ENCODE results near the gene NEGR1.

NEGR1 gene

GRCh38 chr1:71400050-71400449 lies 882.3 kb downstream of the NEGR1 start:
- DNase-seq: no peak
- CTCF ChIA-PET: interaction anchor here (1.0 kb wide), 1 partner anchor 9 kb away, joined by 3 read pairs; no protein-coding TSS in a partner anchor
- no peaks in the 10 kb centered on the region for H3K27me3 Mint-ChIP-seq
- peaks cover 10% of the 10 kb centered on the region for H3K9me3 Mint-ChIP-seq
- H3K4me3 Mint-ChIP-seq: no peak overlapping the region
- H3K36me3 Mint-ChIP-seq: no peaks in the 10 kb centered on the region
- no peak overlapping the region for H3K27ac Mint-ChIP-seq
- no peaks in the 10 kb centered on the region for H3K4me1 Mint-ChIP-seq

- peaks cover 11% of the 10 kb centered on the region for H3K9me3 Mint-ChIP-seq
Measured at GRCh38 chr1:71399594-71399993, 882.7 kb downstream of the NEGR1 start.

GRCh38 chr1:71393301-71393700 lies 889.0 kb downstream of the NEGR1 start:
- DNase-seq: no peak
- H3K9me3 Mint-ChIP-seq: peaks cover 19% of the 10 kb centered on the region
- H3K4me3 Mint-ChIP-seq: no peak overlapping the region
- no peak overlapping the region for H3K27ac Mint-ChIP-seq
- no peaks in the 10 kb centered on the region for H3K36me3 Mint-ChIP-seq
- H3K27me3 Mint-ChIP-seq: no peaks in the 10 kb centered on the region
- CTCF ChIA-PET: no interaction called here
- H3K4me1 Mint-ChIP-seq: no peaks in the 10 kb centered on the region

More at GRCh38 chr1:71399594-71399993, 882.7 kb downstream of the NEGR1 start:
- H3K4me3 Mint-ChIP-seq: no peak overlapping the region
- no peak overlapping the region for H3K27ac Mint-ChIP-seq
- no peak for DNase-seq
- no peaks in the 10 kb centered on the region for H3K36me3 Mint-ChIP-seq
- H3K4me1 Mint-ChIP-seq: no peaks in the 10 kb centered on the region
- H3K27me3 Mint-ChIP-seq: no peaks in the 10 kb centered on the region
- CTCF ChIA-PET: interaction anchor here (1.0 kb wide), 1 partner anchor 10 kb away, joined by 3 read pairs; no protein-coding TSS in a partner anchor

- no peak for DNase-seq
- no peaks in the 10 kb centered on the region for H3K4me1 Mint-ChIP-seq
- no peaks in the 10 kb centered on the region for H3K27me3 Mint-ChIP-seq
- H3K4me3 Mint-ChIP-seq: no peak overlapping the region
- no peak overlapping the region for H3K27ac Mint-ChIP-seq
- H3K36me3 Mint-ChIP-seq: no peaks in the 10 kb centered on the region
- peaks cover 13% of the 10 kb centered on the region for H3K9me3 Mint-ChIP-seq
- CTCF ChIA-PET: no interaction called here
Measured at GRCh38 chr1:71390518-71390917, 891.8 kb downstream of the NEGR1 start.

GRCh38 chr1:71377886-71378285 lies 904.5 kb downstream of the NEGR1 start:
- H3K4me1 Mint-ChIP-seq: no peaks in the 10 kb centered on the region
- no peak for DNase-seq
- no peak overlapping the region for H3K4me3 Mint-ChIP-seq
- CTCF ChIA-PET: interaction anchor here (0.6 kb wide), 1 partner anchor 732 kb away, joined by 3 read pairs; no protein-coding TSS in a partner anchor
- no peaks in the 10 kb centered on the region for H3K36me3 Mint-ChIP-seq
- H3K27me3 Mint-ChIP-seq: no peaks in the 10 kb centered on the region
- H3K9me3 Mint-ChIP-seq: peaks cover 12% of the 10 kb centered on the region
- no peak overlapping the region for H3K27ac Mint-ChIP-seq

GRCh38 chr1:71372496-71372895 lies 909.8 kb downstream of the NEGR1 start:
- CTCF ChIA-PET: no interaction called here

GRCh38 chr1:71371581-71371980 lies 910.8 kb downstream of the NEGR1 start:
- Mint-ChIP-seq H3K4me1 (no peaks in the 10 kb centered on the region), H3K36me3 (no peaks in the 10 kb centered on the region)
- CTCF ChIA-PET: no interaction called here

More at GRCh38 chr1:71372496-71372895, 909.8 kb downstream of the NEGR1 start:
- Mint-ChIP-seq H3K27me3 (no peaks in the 10 kb centered on the region), H3K36me3 (no peaks in the 10 kb centered on the region), H3K27ac (no peak overlapping the region), H3K4me1 (no peaks in the 10 kb centered on the region), H3K9me3 (peaks cover 6% of the 10 kb centered on the region), H3K4me3 (no peak overlapping the region)
- no peak for DNase-seq

GRCh38 chr1:71364236-71364635 lies 918.1 kb downstream of the NEGR1 start:
- CTCF ChIA-PET: no interaction called here
- no peak overlapping the region for H3K27ac Mint-ChIP-seq
- H3K4me1 Mint-ChIP-seq: no peaks in the 10 kb centered on the region
- no peak overlapping the region for H3K4me3 Mint-ChIP-seq
- no peaks in the 10 kb centered on the region for H3K36me3 Mint-ChIP-seq
- peaks cover 13% of the 10 kb centered on the region for H3K9me3 Mint-ChIP-seq
- DNase-seq: no peak
- no peaks in the 10 kb centered on the region for H3K27me3 Mint-ChIP-seq

More at GRCh38 chr1:71371581-71371980, 910.8 kb downstream of the NEGR1 start:
- H3K9me3 Mint-ChIP-seq: peaks cover 3% of the 10 kb centered on the region
- H3K27ac Mint-ChIP-seq: no peak overlapping the region
- no peak overlapping the region for H3K4me3 Mint-ChIP-seq
- H3K27me3 Mint-ChIP-seq: no peaks in the 10 kb centered on the region
- DNase-seq: no peak

- H3K4me1 Mint-ChIP-seq: no peaks in the 10 kb centered on the region
- H3K9me3 Mint-ChIP-seq: peaks cover 17% of the 10 kb centered on the region
- H3K4me3 Mint-ChIP-seq: no peak overlapping the region
- CTCF ChIA-PET: no interaction called here
- no peak for DNase-seq
- no peaks in the 10 kb centered on the region for H3K27me3 Mint-ChIP-seq
- no peak overlapping the region for H3K27ac Mint-ChIP-seq
- no peaks in the 10 kb centered on the region for H3K36me3 Mint-ChIP-seq
Measured at GRCh38 chr1:71362691-71363090, 919.6 kb downstream of the NEGR1 start.

GRCh38 chr1:71362076-71362475 lies 920.3 kb downstream of the NEGR1 start:
- no peak overlapping the region for H3K27ac Mint-ChIP-seq
- CTCF ChIA-PET: no interaction called here
- DNase-seq: no peak
- no peak overlapping the region for H3K4me3 Mint-ChIP-seq
- no peaks in the 10 kb centered on the region for H3K4me1 Mint-ChIP-seq
- no peaks in the 10 kb centered on the region for H3K36me3 Mint-ChIP-seq
- H3K9me3 Mint-ChIP-seq: peaks cover 13% of the 10 kb centered on the region
- H3K27me3 Mint-ChIP-seq: no peaks in the 10 kb centered on the region

GRCh38 chr1:71357708-71358107 lies 924.6 kb downstream of the NEGR1 start:
- H3K27me3 Mint-ChIP-seq: no peaks in the 10 kb centered on the region
- H3K4me1 Mint-ChIP-seq: no peaks in the 10 kb centered on the region
- H3K36me3 Mint-ChIP-seq: no peaks in the 10 kb centered on the region
- CTCF ChIA-PET: no interaction called here
- H3K27ac Mint-ChIP-seq: no peak overlapping the region
- DNase-seq: no peak
- no peak overlapping the region for H3K4me3 Mint-ChIP-seq
- H3K9me3 Mint-ChIP-seq: peaks cover 21% of the 10 kb centered on the region

GRCh38 chr1:71351438-71351837 lies 930.9 kb downstream of the NEGR1 start:
- Mint-ChIP-seq H3K27me3 (no peaks in the 10 kb centered on the region), H3K36me3 (no peaks in the 10 kb centered on the region), H3K4me3 (no peak overlapping the region), H3K4me1 (no peaks in the 10 kb centered on the region), H3K27ac (no peak overlapping the region), H3K9me3 (peaks cover 5% of the 10 kb centered on the region)
- CTCF ChIA-PET: no interaction called here
- no peak for DNase-seq

- Mint-ChIP-seq H3K4me3 (no peak overlapping the region), H3K9me3 (peaks cover 5% of the 10 kb centered on the region), H3K27me3 (no peaks in the 10 kb centered on the region), H3K27ac (no peak overlapping the region), H3K36me3 (no peaks in the 10 kb centered on the region), H3K4me1 (no peaks in the 10 kb centered on the region)
- CTCF ChIA-PET: no interaction called here
- no peak for DNase-seq
Measured at GRCh38 chr1:71350805-71351204, 931.5 kb downstream of the NEGR1 start.

GRCh38 chr1:71350330-71350729 lies 932.0 kb downstream of the NEGR1 start:
- H3K4me3 Mint-ChIP-seq: no peak overlapping the region
- H3K9me3 Mint-ChIP-seq: peaks cover 5% of the 10 kb centered on the region
- CTCF ChIA-PET: no interaction called here
- H3K36me3 Mint-ChIP-seq: no peaks in the 10 kb centered on the region
- DNase-seq: no peak
- no peak overlapping the region for H3K27ac Mint-ChIP-seq
- H3K27me3 Mint-ChIP-seq: no peaks in the 10 kb centered on the region
- no peaks in the 10 kb centered on the region for H3K4me1 Mint-ChIP-seq

Data from activated naive CD4-positive, alpha-beta T cell treated with anti-CD3 and anti-CD28 coated beads, Interleukin-2, amount 10 ng/mL, durations not matched to agents 7 days and 5 days (primary cell).